Measurements from ENCODE around the gene ATG9A.

GRCh38 chr2:219268294-219268693 is 38.9 kb upstream of the ATG9A start:
- TF ChIP-seq CTCF (IDR thresholded peaks at IDR 0.05; ENCODE audit: poor library complexity, severe bottlenecking) (no peak), TAF1 (IDR thresholded peaks at IDR 0.05; ENCODE audit: low read depth) (no peak), REST (IDR thresholded peaks at IDR 0.05; ENCODE audit: borderline replicate concordance) (no peak)
